KOPT-K1 (cell line): ENCODE data around the gene HEMK1.

Experiments used
- H3K27ac ChIP-seq: fragments of 200-600 bp; sonication (generic); 2 replicates; pipeline ENCODE4 v1.5.1; 2016; ENCODE audit warnings: antibody characterized with exemption, mild to moderate bottlenecking, low read depth, low read length; ENCODE audit not compliant: poor library complexity, severe bottlenecking
- H3K36me3 ChIP-seq: fragments of 200-600 bp; sonication (generic); 2 replicates; pipeline ENCODE4 v1.5.1; 2017; ENCODE audit warnings: antibody characterized with exemption, mild to moderate bottlenecking, low read length, moderate library complexity; ENCODE audit not compliant: insufficient read depth
- H3K9me3 ChIP-seq: fragments of 200-600 bp; sonication (generic); 2 replicates; pipeline ENCODE4 v1.5.1; 2017; ENCODE audit warnings: antibody characterized with exemption, low read length, mild to moderate bottlenecking; ENCODE audit not compliant: insufficient read depth, poor library complexity, severe bottlenecking

Gene HEMK1

GRCh38 chr3:50559702-50560101 is 9.6 kb upstream of the HEMK1 start:
- no peak overlapping the region for H3K27ac ChIP-seq
- H3K36me3 ChIP-seq, result no peaks in the 10 kb centered on the region
- no peaks in the 10 kb centered on the region for H3K9me3 ChIP-seq

DNA sequence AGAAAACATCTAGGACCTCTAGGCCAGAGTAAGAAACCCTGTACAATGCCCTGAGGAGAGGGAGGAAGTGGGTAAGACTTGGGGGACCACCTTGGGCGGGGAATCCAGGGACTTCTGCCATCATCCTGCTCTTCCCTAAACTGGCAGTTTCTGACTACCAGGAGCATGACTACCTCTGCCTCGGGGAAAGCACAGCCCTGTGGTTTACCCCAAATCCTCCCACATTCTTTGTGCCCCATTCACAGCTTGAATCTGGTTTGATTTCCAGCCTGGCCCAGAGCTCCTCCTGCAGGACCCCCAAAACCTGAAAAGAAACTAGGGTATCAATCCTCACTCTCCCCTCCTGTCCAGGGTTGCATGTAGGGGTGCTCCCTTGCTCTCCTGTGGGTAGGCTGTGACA is 6.5 kb upstream of the HEMK1 start:
- Histone ChIP-seq H3K27ac (no peak overlapping the region), H3K36me3 (no peaks in the 10 kb centered on the region), H3K9me3 (no peaks in the 10 kb centered on the region)

DNA sequence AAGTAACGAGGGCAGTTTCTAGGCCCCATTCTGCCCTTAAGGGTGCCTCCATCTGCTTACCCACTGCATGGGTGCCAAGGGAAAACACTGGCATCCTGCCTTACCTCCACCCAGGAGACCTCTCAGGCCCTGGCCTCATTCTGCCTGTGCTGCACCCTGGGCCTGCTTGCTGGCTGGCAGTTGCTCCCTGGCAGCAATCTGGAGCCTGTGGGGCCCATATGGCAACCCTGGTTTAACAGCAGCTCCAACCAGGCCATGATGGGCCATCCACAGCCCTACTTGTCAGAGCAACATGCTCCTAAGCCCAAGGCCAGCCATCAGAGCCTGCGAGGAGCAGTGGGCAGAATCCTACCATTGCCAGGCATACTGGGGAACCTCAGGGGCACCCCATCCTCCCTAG is 5.5 kb upstream of the HEMK1 start:
- Histone ChIP-seq H3K27ac (no peak overlapping the region), H3K9me3 (no peaks in the 10 kb centered on the region), H3K36me3 (no peaks in the 10 kb centered on the region)

- no peaks in the 10 kb centered on the region for H3K36me3 ChIP-seq
- H3K9me3 ChIP-seq, result no peaks in the 10 kb centered on the region
- H3K27ac ChIP-seq, result no peak overlapping the region
Measured at GRCh38 chr3:50564321-50564720, 5.0 kb upstream of the HEMK1 start.

- Histone ChIP-seq H3K36me3 (peaks cover 11% of the 10 kb centered on the region; the same call in 1 of the 2 replicates), H3K27ac (peak overlapping the region; percentile 100), H3K9me3 (no peaks in the 10 kb centered on the region)
Measured at GRCh38 chr3:50567011-50567385, 2.3 kb upstream of the HEMK1 start.

DNA sequence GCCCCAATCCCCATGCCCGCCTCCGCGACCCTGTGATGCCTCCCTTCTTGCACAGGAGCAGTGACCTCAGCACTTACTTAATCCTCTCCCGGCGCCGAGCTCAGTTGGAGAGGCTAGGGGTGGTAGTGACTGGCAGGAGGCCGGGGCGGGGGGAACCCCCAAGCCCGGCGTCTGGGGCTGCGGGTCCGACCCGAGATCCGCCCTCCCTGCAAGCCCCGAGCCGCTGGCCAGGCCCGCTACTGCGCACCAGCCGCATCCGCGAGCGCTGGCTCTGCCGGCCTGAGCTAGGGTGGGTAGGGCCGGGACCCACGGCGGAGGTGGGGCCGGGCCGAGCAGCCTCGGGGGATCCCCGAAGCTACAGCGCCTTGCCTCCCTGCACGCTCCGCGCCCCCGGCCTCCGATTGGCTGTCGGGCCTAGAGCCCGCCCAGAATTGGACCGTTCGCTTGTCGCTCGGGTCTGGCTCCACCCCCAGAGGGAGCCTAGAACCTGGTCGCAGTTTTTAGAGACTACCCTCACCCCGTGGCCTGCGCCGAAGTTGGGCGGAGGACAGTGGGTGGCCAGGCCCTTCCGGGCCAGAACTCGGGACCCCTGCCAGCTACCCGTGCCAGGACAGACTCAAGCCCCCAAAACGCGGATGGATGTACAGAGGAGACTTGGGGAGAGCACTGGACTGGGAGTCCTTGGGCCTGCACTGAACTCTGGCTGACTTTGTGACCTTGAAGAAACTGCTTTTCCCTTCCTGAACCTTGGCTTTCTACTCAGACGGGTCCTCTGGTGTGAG is 1.7 kb upstream of the HEMK1 start, which contains the start of gene C3orf18:
Gene C3orf18 (minus strand): TSS at position 362 of the 782 bp plus-strand sequence. CDS start 2,048 bp downstream, outside the sequence.
- peak within 1 kb of the TSS; percentile 100 for H3K27ac ChIP-seq
- H3K36me3 ChIP-seq, result peaks cover 11% of the 10 kb centered on the region; the same call in 1 of the 2 replicates
- no peaks in the 10 kb centered on the region for H3K9me3 ChIP-seq

DNA sequence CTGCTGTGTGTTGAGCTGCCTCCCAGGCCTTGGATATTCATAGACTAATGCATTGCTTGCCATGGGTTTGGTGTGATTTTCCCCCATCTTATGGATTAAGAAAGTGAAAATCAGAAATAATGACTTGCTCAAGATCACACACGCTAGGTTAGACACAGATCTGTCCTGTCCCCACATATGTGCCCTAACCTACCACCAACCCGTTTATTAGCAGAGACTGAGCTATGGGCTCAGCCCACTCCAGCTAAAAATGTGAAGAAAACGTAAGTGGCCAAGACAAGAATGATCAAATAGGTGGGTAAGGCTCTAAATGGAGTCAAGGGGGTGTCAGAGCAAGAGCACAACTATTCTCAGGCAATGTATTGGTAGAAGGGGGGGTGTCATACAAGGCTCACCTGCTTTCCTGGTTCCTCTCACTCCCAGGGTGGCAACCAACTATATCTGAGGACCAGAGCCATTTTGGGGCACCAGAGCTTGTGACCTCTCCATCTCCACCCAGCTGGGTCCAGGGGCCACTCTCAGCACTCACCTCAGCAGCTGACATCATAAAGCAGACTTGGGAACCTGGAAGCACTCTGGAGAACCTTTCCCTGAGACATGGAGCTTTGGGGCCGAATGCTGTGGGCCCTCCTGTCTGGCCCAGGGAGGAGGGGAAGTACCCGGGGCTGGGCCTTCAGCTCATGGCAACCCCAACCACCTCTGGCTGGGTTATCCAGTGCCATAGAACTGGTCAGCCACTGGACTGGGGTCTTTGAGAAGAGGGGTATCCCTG is 1.4 kb downstream of the HEMK1 start:
- Histone ChIP-seq H3K9me3 (no peaks in the 10 kb centered on the region), H3K36me3 (peaks cover 11% of the 10 kb centered on the region; the same call in 1 of the 2 replicates), H3K27ac (peak overlapping the region; percentile 100)

GRCh38 chr3:50571486-50571885 is 2.2 kb downstream of the HEMK1 start:
- Histone ChIP-seq H3K36me3 (peaks cover 13% of the 10 kb centered on the region; the same call in 1 of the 2 replicates), H3K9me3 (no peaks in the 10 kb centered on the region), H3K27ac (peak overlapping the region; percentile 100)

DNA sequence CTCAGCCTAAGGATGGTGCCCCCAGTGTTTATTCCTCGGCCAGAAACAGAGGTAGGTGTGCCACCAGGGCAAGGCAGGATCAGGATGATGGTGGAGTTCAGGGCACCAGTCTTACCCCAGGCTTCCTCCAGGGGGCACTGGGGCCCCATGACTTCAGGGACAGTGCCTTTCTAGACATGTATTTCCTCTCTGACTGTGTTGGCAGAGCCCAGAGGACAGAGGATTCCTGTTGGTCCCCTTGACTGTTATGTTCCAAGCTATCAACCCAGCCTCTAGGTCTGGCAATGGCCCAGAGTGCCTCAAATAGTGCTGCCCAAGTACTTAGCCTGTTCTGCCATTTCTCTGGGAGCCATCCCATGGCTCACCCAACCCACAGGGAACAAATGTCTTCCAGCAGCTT is 2.8 kb downstream of the HEMK1 start:
- Histone ChIP-seq H3K36me3 (peaks cover 20% of the 10 kb centered on the region), H3K27ac (peak overlapping the region; percentile 100), H3K9me3 (no peaks in the 10 kb centered on the region)

- Histone ChIP-seq H3K9me3 (no peaks in the 10 kb centered on the region), H3K36me3 (peaks cover 26% of the 10 kb centered on the region), H3K27ac (peak overlapping the region; percentile 100)
Measured at GRCh38 chr3:50572801-50573371, 3.6 kb downstream of the HEMK1 start.

DNA sequence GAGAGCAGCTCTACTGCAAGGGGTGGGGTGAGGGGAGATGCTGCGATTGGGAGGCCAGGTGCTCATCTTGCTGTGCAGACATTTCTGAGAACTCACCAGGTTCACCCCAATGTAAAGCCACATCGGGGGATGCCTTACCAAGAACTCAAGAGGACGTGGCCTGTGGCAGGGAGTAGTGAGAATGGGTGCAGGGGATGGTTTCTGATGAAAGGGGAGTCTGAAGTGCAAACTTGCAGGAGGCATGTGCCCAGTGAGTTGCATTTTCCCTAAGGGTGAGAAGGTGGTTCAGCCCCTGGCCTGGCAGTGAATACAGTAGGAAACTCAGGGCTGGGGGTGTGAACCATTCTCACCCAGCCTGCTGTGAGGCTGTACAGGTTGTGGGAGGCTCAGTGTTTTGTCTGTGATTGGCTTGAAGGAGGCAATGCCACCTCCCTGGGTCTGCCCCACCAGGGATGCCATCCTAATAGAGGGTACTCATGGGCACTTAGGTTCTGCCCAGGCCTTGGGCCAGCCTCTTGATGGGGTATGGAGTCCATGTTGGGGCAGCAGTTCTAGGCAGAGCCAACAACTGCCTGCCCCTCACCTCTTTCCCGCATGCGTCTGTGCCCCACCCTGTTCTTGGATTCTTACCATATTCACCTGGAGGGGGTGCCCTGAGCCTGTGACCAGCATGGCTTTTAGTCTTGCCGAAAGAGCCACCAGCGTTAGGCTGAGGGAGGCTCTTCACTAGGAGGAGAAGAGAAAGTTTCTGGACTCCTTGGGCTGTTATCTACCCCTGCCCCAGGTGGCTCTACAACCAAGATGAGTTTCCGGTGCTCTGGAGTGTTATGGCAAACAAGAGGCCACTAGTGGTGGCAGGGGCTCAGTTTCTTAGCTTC is 4.5 kb downstream of the HEMK1 start:
- no peaks in the 10 kb centered on the region for H3K9me3 ChIP-seq
- H3K36me3 ChIP-seq, result peaks cover 35% of the 10 kb centered on the region
- peak overlapping the region; percentile 100 for H3K27ac ChIP-seq

DNA sequence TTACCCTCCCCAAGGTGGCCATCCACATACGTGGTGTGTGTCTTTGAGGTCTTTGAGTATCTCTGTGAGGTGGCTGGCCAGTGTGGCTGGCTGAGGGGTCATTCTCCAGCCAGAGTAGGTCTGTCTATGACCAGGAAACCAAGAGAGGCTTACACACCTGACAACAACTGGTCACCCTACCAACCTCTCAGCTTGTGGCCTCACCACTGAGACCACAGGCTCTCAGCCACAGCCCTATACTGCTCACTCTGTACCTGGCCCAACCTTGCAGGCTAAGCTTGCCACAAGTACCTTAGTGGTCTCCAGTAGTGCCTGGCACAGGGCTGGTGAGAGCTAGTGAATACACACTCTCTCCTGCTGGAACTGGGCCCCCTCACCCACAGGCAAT is 5.1 kb downstream of the HEMK1 start:
- Histone ChIP-seq H3K9me3 (no peaks in the 10 kb centered on the region), H3K27ac (peak overlapping the region; percentile 100), H3K36me3 (peaks cover 42% of the 10 kb centered on the region)

GRCh38 chr3:50575372-50575771 is 6.0 kb downstream of the HEMK1 start:
- peak overlapping the region; percentile 100 for H3K27ac ChIP-seq
- H3K36me3 ChIP-seq, result peaks cover 51% of the 10 kb centered on the region

DNA sequence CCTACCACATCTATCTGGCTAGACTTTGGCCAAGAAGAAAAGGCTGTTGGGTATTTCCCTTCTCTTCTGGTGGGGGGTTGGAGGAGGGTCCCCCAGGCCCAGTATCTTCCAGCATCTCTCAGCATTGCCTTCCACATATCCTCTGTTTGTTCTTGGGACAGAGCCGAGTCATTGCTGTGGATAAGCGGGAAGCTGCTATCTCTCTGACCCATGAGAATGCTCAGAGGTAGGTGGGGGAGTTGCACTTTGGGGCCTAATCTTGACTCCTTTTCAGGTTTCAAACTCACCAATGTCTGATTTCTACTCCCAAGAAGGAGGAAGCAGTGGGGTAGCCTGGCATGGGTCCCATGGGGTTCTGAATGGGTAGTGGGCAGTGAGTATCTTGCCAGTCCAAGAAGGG is 8.0 kb downstream of the HEMK1 start:
- H3K9me3 ChIP-seq, result no peaks in the 10 kb centered on the region
- H3K27ac ChIP-seq, result peak overlapping the region; percentile 100
- peaks cover 60% of the 10 kb centered on the region for H3K36me3 ChIP-seq

More at GRCh38 chr3:50575372-50575771, 6.0 kb downstream of the HEMK1 start:
- no peaks in the 10 kb centered on the region for H3K9me3 ChIP-seq
